GM06990 (cell line): ENCODE measurements around the gene PDCD2.

Experiments
- DNase-seq: peaks from one replicate; pipeline ENCODE4 v3.0.0-alpha.2; 2011; ENCODE audit not compliant: insufficient read length; ENCODE audit errors: extremely low read depth
- H3K27me3 ChIP-seq: replicated peaks from 2 replicates; pipeline ENCODE4 v1.6.0; 2011; ENCODE audit warnings: low read length; ENCODE audit not compliant: control insufficient read depth, insufficient read depth
- H3K36me3 ChIP-seq: 2 replicates; pipeline ENCODE4 v1.5.1; 2011; ENCODE audit warnings: low read length; ENCODE audit not compliant: control insufficient read depth, insufficient read depth
- H3K4me3 ChIP-seq: replicated peaks from 2 replicates; pipeline ENCODE4 v1.5.1; 2011; ENCODE audit warnings: low read depth, mild to moderate bottlenecking, control low read depth, low read length
- TF ChIP-seq, protein P1 (sequence below): IDR thresholded peaks from 2 replicates; pipeline ENCODE4 v1.5.1; 2011; ENCODE audit warnings: low read length, control low read depth, mild to moderate bottlenecking, inconsistent platforms; ENCODE audit not compliant: insufficient read depth, poor library complexity, severe bottlenecking

Gene PDCD2

DNA sequence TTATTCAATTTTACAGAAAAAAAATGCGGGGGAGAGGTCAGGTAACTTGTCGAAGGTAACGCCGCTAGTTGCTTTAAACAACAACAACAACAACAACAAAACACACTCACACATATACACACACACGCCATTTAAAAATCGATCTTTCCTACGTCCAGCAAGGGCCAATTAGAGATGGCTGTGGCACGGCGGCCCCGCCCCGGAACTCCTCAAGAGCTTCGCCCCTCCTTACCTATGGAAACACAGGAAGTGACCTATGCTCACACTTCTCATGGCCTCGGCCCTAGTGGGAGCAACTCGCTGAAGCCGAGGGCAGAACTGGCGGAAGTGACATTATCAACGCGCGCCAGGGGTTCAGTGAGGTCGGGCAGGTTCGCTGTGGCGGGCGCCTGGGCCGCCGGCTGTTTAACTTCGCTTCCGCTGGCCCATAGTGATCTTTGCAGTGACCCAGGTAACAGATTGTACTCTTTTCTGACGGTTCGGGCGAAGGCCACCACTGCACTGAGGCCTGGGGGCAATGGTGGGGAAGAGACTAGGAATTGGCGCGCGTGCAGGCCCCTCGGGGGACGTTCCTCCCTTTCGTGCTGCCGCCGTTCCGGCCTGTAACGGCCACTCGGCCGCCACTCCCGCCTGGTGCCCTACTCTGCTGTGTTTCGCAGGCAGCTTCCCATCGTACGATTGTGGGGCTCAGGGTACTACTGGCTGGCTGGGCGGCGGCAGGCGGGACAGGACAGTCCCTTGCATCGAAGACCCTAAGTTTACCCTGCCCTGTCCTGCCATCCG is 30.2 kb downstream of the PDCD2 start, which contains the start of gene TBP:
TBP (plus strand) TSS at position 357 of the 783 bp plus-strand sequence. CDS start 2,661 bp downstream, outside the sequence.
- TF ChIP-seq, protein P1, sequence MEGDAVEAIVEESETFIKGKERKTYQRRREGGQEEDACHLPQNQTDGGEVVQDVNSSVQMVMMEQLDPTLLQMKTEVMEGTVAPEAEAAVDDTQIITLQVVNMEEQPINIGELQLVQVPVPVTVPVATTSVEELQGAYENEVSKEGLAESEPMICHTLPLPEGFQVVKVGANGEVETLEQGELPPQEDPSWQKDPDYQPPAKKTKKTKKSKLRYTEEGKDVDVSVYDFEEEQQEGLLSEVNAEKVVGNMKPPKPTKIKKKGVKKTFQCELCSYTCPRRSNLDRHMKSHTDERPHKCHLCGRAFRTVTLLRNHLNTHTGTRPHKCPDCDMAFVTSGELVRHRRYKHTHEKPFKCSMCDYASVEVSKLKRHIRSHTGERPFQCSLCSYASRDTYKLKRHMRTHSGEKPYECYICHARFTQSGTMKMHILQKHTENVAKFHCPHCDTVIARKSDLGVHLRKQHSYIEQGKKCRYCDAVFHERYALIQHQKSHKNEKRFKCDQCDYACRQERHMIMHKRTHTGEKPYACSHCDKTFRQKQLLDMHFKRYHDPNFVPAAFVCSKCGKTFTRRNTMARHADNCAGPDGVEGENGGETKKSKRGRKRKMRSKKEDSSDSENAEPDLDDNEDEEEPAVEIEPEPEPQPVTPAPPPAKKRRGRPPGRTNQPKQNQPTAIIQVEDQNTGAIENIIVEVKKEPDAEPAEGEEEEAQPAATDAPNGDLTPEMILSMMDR: no peak
- Histone ChIP-seq H3K36me3 (peaks cover 2% of the 10 kb centered on the region), H3K27me3 (no peaks in the 10 kb centered on the region), H3K4me3 (peak within 1 kb of the TSS; percentile 97)
- peak; percentile 92 for DNase-seq

DNA sequence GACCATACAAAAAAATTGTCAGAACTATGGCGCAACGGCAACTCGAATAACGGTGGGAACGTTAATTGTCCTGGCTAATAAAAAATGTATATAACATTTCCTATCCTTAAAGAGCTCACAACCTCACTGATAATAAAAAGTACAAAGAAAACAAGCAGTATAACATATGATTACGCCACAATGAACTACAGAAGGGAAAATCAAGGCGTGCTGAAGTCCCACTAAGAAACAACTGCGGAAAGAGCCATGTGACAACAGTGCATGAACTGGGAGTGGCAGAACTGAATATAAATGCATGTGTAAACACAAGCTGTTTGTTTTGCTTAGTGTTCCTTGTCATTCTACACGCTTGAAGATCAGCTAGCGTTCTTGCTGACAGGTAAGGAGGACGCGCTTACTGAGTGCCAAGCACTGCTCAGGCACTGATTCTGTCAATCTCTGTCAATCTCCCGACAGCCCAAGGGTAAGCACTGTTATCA is 30.9 kb downstream of the PDCD2 start:
- TF ChIP-seq, protein P1: no peak
- Histone ChIP-seq H3K4me3 (peak overlapping the region; percentile 97), H3K36me3 (peaks cover 2% of the 10 kb centered on the region), H3K27me3 (no peaks in the 10 kb centered on the region)
- no peak for DNase-seq

DNA sequence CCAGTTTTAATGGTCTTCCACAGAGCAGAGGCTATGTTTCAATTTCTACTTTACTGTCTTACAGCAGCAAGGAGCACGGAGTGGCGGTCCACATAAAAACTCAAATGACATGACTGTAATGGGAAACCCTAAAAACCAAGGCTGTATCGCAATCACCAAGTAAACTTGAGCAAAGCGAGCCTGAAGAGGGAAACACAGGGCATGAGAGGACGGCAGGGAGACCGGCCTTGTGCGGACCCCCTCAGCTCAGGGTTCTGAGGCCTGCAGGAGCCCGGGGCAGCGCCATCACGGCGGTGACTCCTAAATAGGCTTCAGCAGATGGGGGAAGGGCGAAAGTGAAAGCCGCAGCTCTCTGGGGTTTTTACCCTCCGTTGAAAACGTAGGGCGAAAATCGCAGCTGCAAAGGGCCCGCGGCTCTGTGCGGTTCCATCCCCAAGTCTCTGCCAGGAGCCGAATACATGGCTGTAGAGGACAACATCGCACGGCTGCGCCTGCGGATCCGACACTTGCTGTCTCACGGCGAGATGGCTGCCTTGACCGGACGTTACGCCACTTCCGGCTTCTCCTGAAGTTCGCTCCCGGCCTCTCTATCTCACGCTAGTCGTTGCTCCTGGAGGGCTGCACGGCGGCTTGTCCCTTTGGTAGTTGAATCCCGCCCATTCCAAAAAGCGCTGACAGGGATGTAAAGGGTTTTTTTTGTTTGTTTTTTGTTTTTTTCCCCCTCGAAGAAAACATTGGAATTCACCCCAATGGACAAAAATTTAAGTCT is 31.5 kb downstream of the PDCD2 start, which contains the start of gene PSMB1:
PSMB1 (minus strand) TSS at position 543 of the 769 bp plus-strand sequence; CDS start at position 478, 65 bp downstream.
- no peaks in the 10 kb centered on the region for H3K27me3 ChIP-seq
- DNase-seq: peak; percentile 86
- TF ChIP-seq, protein P1: no peak
- peaks cover 4% of the 10 kb centered on the region for H3K36me3 ChIP-seq
- H3K4me3 ChIP-seq: peak within 1 kb of the TSS; percentile 97

DNA sequence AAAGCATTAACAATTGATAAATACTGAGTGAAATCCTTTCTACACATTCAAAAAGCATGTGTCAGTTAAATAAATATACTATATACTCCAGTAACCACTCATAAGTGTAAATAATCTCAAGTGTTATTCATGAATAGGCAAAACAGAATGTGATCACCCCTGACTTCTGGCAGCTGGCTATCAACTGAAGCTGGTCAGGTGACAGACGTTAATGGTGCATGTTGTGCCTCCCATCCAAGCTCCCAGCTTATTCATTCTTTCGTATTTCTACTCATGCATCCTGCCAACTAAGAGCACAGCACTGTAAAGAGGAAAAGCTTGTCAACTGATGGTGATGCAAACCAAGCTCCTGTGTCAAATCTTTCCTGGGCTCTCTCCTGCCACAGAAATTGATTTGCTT is 39.0 kb downstream of the PDCD2 start:
- Histone ChIP-seq H3K4me3 (no peak overlapping the region), H3K27me3 (no peaks in the 10 kb centered on the region), H3K36me3 (peaks cover 23% of the 10 kb centered on the region)
- TF ChIP-seq, protein P1: no peak
- no peak for DNase-seq

DNA sequence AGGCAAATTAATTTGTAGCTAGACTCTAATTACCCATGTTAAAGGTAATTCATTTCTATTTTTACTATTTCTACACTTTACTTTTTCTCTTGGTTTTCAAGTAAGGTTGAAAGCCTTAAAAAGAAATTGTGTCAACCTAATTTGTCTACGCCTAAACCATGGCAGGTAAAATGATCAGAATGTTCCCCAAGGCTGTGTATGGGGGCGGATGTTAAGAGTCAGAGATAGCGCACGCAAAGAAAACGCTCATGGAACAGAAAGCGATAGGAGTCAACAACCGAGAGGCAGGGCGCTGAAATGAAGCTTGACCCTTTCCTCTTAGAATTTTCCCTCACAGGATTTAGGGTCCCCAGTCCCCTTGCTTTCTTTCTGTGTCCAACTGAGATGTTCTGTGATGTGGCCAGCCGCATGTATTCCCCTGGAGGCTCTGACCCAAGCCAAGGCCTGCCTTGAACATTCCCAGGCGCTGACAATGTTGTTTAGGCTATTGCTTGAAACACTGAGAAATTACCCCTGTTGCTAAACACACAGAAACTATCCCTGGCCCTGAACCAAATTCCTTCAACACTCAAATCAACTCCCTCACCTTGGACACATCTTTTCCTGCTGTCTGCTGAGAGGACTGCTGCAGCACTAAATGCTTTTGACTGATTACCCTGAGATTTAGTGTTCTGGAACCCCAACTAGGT is 42.3 kb downstream of the PDCD2 start:
- DNase-seq: no peak
- peaks cover 24% of the 10 kb centered on the region for H3K36me3 ChIP-seq
- H3K4me3 ChIP-seq: no peak overlapping the region
- TF ChIP-seq, protein P1: no peak
- H3K27me3 ChIP-seq: no peaks in the 10 kb centered on the region
